Stromal cell of bone marrow (primary cell): ENCODE measurements around the gene BIN2.

ENCODE experiments used
- DNase-seq: peaks from one replicate; pipeline ENCODE4 v3.0.0-alpha.2; 2012; ENCODE audit warnings: low read depth

Gene BIN2

DNA sequence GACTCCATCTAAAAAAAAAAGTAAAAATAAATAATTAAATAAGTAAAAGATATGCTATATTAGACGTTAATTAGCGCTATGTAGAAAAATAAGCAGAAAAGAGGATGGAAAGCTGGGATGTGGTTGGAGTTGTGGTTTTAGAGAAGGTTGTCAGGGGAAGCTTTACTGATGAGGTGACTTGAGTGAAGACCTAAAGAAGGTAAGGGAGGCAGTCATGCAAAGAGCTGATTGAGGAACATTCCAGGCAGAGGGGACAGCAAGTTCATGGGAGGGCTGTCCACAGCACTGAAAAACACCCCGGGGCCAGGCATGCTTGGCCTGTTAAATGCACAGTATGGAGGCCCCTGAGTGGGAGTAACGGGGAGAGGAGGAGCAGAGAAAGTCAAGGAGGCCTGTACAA, 69.4 kb downstream of the BIN2 start:
- no peak for DNase-seq

DNA sequence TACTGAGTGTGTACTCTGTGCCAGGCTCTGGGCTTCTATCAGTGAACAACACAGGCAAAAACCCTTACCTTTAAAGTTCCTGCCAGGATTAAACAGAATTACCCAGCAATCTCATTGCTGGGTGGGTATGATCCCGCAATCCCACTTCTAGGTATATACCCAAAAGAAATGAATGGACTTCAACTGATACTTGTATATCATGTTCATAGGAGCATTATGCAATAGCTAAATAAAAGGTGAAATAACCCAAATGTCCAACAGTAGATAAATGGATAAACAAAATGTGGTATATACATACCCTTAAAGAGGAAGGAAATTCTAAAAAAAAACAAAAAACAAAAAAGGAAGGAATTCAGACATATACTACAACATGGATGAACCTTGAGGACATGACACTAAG, 70.7 kb downstream of the BIN2 start:
- no peak for DNase-seq

DNA sequence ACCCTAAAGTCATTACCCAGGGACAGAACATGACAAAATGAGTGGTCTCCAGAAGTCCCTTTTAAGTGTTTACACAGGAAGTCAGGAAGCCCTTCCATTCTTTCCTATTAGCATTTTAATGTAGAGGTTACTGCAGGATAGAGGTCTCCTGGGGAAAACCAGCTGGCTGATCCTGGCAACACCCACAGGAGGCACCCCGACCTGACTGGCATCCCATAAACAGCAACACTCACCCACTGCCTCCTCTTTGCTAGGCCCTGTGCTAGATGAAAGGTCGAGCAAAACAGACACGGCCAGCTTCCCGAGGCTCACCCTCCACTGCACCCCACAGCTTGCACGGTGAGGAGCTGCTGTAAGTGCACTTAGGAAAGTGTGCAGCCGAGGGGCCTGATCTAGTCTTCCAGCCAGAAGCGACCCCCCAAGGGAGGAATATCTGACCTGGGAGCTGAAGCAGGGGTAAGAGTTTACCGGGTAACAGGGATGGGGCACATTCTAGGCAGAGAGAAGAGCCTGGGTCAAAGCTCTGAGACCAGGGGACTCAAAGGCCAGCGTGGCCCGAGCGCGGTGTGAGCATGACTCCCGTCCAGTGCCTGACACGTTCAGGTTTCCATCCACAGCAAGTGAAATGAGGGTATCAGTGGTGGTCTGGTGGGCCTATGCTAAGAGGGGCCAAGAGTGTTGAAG, 76.3 kb downstream of the BIN2 start:
- no peak for DNase-seq

DNA sequence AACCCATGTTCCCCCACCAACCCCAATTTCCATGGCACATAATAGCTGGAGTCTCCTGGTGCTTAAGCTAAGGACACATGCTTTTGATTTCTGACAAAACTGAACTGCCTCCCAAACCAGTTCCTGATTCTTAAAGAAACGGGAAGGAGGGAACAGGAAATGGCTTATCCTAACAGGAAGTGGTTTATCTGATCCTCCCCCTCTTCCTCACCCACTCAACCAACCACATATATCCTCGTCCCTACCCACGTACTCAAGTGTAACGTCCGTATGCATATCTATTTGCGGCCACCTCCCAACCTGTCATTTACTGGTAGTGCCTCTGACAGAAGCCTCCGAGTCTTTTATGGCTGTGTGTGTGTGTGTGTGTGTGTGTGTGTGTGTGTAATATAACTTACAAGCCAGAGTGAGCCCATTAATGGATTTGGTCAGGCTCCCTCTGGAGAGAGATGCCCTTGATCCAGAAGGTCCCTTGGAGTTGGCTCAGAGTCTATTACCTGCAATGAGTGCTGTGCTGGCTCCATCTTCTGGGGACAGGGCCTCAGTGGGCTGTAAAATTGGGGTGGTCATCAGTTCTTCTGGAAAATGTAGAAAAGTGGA, 77.6 kb downstream of the BIN2 start:
- DNase-seq = no peak

DNA sequence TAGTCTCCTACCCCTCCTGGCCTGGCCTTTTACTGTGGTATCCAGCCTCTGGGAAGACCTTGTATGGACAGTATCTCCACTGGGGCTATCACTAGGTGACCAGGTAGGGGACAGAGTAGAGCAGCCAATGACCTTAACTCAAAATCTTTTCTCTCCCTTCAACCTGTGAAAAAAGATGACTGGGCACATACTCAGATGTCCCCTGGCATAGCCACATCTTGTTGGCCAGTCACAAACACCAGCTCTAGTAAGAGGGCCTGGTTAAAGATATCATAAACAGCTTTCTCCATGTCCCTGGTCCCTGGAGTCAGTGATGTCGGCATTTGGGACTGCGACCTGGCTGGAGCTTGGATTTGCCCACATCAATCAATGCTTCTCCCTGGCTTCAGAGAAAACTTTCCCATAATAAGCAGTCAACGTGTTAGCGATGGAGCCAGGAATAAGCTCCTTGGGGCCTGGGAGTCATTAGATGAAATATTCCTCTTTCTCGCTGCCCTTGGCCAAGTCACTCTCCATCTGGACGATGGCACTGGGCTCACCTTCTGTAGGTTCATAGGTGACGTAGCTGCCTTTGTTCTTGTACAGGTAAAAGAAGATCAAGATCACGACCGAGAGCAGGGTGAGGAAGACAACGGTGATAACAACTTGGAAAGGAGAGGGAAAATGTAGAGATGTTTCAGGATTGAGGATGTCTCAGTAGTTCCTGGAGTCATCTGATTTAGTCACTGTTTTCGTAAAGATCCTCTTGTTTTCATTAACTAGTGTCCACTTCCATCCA, 78.3 kb downstream of the BIN2 start:
- DNase-seq = no peak

DNA sequence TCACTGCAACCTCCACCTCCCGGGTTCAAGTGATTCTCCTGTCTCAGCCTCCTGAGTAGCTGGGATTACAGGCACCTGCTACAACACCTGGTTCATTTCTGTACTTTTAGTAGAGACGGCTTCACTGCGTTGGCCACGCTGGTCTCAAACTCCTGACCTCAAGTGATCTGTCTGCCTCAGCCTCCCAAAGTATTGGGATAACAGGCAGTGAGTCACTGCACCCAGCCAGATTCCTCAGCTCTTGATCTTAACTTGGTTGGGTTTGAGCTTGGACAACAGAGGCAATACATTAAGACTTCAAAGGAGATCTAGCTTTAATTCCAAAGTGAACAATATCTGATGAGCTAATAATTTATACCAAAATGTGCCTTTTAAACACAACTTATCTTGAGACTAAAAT, 79.7 kb downstream of the BIN2 start:
- no peak for DNase-seq

DNA sequence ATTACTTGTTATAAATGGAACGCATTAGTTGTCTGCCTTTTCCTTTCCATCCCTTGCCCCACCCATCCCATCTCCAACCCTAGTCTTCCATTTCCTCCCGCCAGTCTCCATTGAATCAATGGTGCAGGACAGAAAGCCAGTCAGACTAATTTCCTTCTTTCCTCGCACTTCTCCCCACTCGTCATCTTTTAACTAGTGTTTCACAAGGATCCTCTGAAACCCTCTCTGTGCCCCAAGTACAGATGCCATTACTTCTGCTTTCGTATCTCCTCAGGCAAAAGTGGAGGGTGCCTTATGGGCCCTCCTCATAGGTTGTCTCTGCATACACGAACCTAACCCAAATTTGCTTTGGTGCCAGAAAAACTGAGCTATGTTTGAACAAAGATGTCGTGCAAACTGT, 81.1 kb downstream of the BIN2 start:
- DNase-seq = no peak

DNA sequence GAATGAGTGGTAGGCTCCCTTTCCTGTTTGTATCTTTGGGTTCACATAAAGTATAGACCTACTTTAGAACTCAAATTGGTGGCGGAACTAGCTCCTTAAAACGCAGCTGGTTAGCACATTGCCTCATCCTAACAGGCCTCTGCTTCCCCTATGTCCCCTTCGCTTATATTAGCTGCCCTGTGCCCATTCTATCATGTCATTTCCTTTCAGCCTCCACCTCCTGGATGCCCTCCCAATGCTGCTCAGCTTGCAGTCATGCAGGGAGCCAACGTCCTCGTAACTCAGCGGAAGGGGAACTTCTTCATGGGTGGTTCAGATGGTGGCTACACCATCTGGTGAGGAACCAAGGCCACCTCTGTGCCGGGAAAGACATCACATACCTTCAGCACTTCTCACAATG, 81.9 kb downstream of the BIN2 start:
- DNase-seq = no peak

DNA sequence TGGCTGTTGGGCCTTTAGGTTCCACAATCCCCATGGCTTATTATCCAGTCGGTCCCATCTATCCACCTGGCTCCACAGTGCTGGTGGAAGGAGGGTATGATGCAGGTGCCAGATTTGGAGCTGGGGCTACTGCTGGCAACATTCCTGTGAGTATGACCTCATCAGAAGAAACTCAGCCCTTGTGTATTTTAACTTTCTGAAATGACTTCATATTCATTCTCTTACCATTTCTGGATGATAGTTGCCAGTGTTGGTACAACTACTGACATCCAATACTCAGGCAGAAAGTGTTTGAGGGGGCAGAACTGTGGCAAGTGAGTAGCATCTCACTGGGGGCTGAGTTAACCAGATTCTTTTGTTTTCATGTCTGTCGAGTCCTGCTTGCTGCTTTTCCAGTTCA, 83.0 kb downstream of the BIN2 start:
- DNase-seq = no peak

DNA sequence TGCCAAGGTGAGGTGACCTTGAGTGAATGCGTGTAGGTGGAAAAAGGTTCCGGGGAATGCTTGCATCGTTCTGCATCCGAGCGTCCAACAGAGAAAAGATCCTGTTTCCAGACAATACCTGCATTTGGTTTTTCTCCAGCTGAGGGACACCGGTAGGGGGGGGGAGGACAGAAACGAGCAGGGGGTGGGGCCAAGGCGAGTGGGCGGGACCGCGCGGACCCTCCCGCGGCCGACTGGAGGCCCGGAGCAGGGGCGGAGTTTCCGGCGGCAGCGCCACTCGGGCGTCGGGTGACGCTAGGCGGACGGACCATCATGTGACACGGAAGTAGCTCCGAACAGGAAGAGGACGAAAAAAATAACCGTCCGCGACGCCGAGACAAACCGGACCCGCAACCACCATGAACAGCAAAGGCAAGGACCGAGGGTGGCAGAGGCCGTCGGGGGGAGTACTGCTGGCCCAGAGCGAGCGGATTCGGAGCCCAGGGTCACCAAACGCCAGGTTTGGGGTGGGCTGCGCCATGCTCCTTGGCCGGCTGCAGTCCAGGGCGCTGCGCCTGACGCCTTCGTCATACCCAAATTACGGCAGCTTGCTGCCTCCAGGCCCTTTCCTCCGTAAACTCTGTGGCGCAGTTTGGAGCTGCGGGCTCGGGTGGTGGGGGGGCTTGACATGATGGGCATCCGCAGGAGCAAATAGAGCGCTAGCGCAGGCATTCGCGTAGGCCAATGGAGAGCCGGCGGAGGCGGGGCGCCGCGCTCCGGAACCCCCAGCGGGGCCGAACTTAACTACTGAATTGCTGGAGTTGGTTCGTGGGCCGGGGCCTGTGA, 85.3 kb downstream of the BIN2 start, which contains the start of gene DAZAP2:
Gene DAZAP2 (plus strand): TSS at position 317 of the 825 bp plus-strand sequence. CDS start 82 bp downstream, at position 399.
- peak; percentile 90 for DNase-seq

DNA sequence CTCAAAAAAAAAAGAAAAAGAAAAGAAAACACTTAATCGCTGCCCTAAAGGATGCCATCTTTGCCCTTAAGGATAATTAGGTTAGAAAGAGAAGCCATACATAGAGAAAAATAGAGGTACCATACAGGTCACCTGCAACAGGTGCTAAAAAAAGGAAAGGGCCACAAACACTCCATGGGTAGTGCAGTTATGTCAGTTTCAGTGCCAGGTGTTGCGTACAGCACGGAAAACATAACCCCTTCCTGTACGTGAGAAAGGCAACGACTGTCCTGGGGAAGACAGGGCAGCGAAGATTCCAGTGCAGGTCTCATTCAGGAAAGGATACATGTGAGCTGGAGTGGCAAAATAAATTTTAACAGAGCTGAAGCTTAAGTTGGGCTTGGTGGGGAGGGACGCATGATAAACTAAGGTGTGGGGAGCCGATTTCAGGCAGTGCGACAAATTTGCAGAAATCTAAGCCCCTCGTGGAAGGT, 85.9 kb downstream of the BIN2 start:
- no peak for DNase-seq

DNA sequence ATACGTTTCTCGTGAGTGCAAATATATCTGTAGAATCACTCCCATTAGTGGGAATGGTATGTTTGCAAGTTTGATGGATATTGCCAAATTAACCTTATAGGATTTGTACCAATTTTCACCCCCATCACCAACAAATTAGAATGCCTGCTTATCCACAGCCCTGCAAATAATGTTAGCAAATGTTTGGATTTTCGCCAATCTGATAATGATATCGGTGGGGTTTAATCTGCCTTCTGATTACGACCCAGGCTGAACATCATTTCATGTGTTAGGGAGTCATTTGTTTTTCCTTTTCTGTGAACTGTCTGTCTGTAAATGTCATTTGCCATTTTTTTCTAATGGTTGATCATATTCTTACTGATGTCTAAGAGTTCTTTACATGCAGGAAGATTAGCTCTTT, 89.4 kb downstream of the BIN2 start:
- no peak for DNase-seq

DNA sequence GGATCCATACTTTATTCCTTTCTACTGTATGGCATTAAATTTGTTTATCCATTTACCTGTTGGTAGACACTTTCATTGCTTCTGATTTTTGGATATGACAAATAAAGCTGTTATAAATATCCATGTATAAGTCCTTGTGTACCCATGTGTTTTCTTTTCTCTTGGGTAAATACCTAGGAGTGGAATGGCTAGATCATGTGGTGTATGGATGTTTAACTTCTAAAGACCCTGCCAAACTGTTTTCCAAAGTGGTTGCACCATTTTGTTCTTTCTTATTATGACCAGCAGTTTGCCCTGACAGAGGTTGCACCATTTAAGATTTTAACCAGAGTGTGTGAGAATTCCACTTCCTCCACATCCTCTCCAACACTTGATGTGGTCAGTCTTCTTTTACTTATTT, 91.3 kb downstream of the BIN2 start:
- no peak for DNase-seq
